ENCODE data around the gene ZNF467.

- TF ChIP-seq CTCF (IDR thresholded peaks at IDR 0.05; ENCODE audit: insufficient read depth, low read length) (no peak), POLR2AphosphoS5 (IDR thresholded peaks at IDR 0.05; ENCODE audit: low read depth) (no peak), REST (IDR thresholded peaks at IDR 0.05; ENCODE audit: insufficient replicate concordance, low read depth) (no peak), GABPA (IDR thresholded peaks at IDR 0.05; ENCODE audit: low read depth) (no peak)
These were observed 2.9 kb upstream of the ZNF467 start for GRCh38 chr7:149776289-149776688.
